Nephron (organoid): ENCODE results near the gene PTPN7.

Experiments
- H3K27ac Mint-ChIP-seq, 3 experiments: 2 replicates each; pipeline ENCODE4 v1.8.0; 2020; ENCODE audit warnings: mixed read lengths in 3 of 3, mild to moderate bottlenecking in 2 of 3, moderate library complexity in 1 of 3
- H3K27me3 Mint-ChIP-seq: 2 replicates; pipeline ENCODE4 v1.8.0; 2021; ENCODE audit warnings: low read depth, mild to moderate bottlenecking, moderate library complexity, mixed read lengths
- H3K36me3 Mint-ChIP-seq: 2 replicates; pipeline ENCODE4 v1.8.0; 2020; ENCODE audit warnings: low read depth, mixed read lengths
- H3K4me1 Mint-ChIP-seq: 2 replicates; pipeline ENCODE4 v1.8.0; 2020; ENCODE audit warnings: mixed read lengths
- H3K4me3 Mint-ChIP-seq, 3 experiments: 2 replicates each; pipeline ENCODE4 v1.8.0; 2020; ENCODE audit warnings: mild to moderate bottlenecking in 3 of 3, mixed read lengths in 3 of 3, moderate library complexity in 2 of 3
- H3K9me3 Mint-ChIP-seq: 2 replicates; pipeline ENCODE4 v1.8.0; 2020; ENCODE audit warnings: mixed read lengths
- TF ChIP-seq, protein P1 (sequence below), 3 experiments: fragments of 200-600 bp; sonication (generic); IDR thresholded peaks; one replicate each; pipeline ENCODE4 v1.5.0; 2021; ENCODE audit warnings: antibody characterized with exemption in 3 of 3; ENCODE audit not compliant: unreplicated experiment in 3 of 3

PTPN7 gene

DNA sequence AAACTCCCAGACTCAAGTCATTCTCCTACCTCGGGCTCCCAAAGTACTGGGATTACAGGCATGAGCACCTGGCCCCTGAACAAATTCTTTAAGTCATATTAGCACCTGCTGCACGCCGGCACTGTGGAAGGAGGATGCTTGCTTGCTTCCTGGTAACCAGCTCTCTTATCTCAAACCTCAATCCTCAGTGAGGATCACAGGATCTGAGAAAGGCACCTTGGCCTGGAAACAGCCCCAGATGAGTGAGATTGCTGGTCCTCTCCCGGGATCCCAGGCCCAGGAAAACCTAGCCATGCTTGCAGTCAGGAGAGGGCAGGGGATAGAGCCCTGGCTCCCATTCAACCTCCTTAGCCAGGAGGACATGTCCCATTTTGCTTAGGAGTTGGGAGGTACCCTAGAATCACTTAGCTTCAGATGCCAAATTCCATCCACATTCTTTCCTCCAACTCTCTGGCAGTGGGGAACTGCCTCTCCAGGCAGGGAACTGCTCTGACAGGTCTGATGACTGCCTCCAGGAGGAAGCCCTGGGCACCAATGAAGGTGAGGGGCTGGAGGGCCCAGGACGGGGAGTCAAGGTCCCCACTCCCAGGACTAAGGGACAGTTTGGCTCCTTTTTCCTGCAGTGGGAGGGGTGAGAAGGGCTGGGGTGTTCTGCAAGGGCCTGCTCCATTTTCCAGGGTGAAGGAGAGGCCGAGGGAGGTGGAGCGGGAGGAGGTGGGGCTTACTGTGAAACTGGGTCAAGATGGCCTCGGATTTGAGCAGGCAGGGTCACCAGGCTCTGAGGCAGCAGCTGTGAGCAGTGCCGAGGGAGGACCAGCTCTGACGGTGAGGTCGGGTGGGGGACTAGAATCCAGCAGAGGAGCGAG, 28.2 kb downstream of the PTPN7 start:
- H3K27ac Mint-ChIP-seq = peak overlapping the region; percentile 68 to 78 (median 77)
- no peaks in the 10 kb centered on the region for H3K4me1 Mint-ChIP-seq
- H3K4me3 Mint-ChIP-seq = no peak overlapping the region
- TF ChIP-seq, protein P1, sequence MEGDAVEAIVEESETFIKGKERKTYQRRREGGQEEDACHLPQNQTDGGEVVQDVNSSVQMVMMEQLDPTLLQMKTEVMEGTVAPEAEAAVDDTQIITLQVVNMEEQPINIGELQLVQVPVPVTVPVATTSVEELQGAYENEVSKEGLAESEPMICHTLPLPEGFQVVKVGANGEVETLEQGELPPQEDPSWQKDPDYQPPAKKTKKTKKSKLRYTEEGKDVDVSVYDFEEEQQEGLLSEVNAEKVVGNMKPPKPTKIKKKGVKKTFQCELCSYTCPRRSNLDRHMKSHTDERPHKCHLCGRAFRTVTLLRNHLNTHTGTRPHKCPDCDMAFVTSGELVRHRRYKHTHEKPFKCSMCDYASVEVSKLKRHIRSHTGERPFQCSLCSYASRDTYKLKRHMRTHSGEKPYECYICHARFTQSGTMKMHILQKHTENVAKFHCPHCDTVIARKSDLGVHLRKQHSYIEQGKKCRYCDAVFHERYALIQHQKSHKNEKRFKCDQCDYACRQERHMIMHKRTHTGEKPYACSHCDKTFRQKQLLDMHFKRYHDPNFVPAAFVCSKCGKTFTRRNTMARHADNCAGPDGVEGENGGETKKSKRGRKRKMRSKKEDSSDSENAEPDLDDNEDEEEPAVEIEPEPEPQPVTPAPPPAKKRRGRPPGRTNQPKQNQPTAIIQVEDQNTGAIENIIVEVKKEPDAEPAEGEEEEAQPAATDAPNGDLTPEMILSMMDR (IDR thresholded peaks at IDR 0.05; ENCODE audit: unreplicated experiment in 3 of 3) = no peak
- no peaks in the 10 kb centered on the region for H3K9me3 Mint-ChIP-seq
- no peaks in the 10 kb centered on the region for H3K27me3 Mint-ChIP-seq
- peaks cover 18% of the 10 kb centered on the region for H3K36me3 Mint-ChIP-seq

DNA sequence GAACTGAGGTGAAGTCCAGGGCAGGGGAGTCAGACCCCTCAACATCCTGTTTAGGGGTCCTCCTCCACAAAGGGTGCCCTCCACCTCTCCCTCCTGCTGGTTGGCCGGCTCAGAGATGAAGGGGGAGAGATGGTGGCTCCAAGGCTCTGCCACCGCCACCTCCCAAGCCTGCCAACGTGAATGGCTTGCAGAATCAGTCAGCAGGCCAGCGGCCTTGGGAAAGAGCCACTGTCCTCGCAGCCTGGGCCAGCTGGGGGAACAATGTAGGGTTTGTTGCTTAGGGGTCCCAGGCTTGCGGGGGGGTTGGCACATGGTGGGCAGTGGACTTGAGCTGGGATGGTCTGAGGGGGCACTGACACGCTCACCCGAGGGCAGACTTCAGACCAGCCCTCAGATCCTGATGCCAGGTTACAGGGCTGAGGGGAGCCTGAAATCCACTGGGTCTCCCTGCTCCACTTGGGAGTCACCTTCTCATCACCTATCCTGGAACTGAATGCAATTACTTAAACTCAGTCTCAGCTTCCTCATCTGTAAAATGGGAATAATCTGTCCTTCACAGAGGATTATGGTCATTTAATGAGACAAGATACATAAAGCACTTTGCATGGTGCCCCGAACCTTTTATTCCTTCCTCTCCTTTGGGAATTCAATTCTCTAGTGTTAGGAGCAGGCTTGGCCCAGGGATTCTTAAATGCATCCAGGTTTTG, 29.4 kb downstream of the PTPN7 start:
- H3K4me1 Mint-ChIP-seq = no peaks in the 10 kb centered on the region
- H3K27ac Mint-ChIP-seq = no peak overlapping the region
- no peaks in the 10 kb centered on the region for H3K9me3 Mint-ChIP-seq
- H3K4me3 Mint-ChIP-seq = no peak overlapping the region
- peaks cover 1% of the 10 kb centered on the region for H3K27me3 Mint-ChIP-seq
- TF ChIP-seq, protein P1 (IDR thresholded peaks at IDR 0.05; ENCODE audit: unreplicated experiment in 3 of 3) = no peak
- H3K36me3 Mint-ChIP-seq = peaks cover 18% of the 10 kb centered on the region

GRCh38 chr1:202130297-202130721, 30.1 kb downstream of the PTPN7 start:
- Mint-ChIP-seq H3K4me3 (no peak overlapping the region), H3K9me3 (no peaks in the 10 kb centered on the region), H3K36me3 (peaks cover 17% of the 10 kb centered on the region), H3K27me3 (peaks cover 8% of the 10 kb centered on the region), H3K4me1 (no peaks in the 10 kb centered on the region), H3K27ac (no peak overlapping the region)
- TF ChIP-seq, protein P1 (IDR thresholded peaks at IDR 0.05; ENCODE audit: unreplicated experiment in 3 of 3) = no peak

- no peaks in the 10 kb centered on the region for H3K9me3 Mint-ChIP-seq
Observed at GRCh38 chr1:202129453-202130296, 30.7 kb downstream of the PTPN7 start.

GRCh38 chr1:202127836-202128622, 32.4 kb downstream of the PTPN7 start:
- Mint-ChIP-seq H3K27ac (no peak overlapping the region), H3K4me3 (no peak overlapping the region), H3K36me3 (peaks cover 7% of the 10 kb centered on the region), H3K4me1 (no peaks in the 10 kb centered on the region), H3K27me3 (peaks cover 16% of the 10 kb centered on the region), H3K9me3 (no peaks in the 10 kb centered on the region)
- TF ChIP-seq, protein P1 (IDR thresholded peaks at IDR 0.05; ENCODE audit: unreplicated experiment in 3 of 3) = no peak

More at GRCh38 chr1:202129453-202130296, 30.7 kb downstream of the PTPN7 start:
- Mint-ChIP-seq H3K4me3 (no peak overlapping the region), H3K27me3 (peaks cover 10% of the 10 kb centered on the region), H3K4me1 (no peaks in the 10 kb centered on the region), H3K27ac (no peak overlapping the region), H3K36me3 (peaks cover 11% of the 10 kb centered on the region)
- TF ChIP-seq, protein P1 (IDR thresholded peaks at IDR 0.05; ENCODE audit: unreplicated experiment in 3 of 3) = no peak
